ACHN (cell line): ENCODE results near the gene MAP3K6.
A peak's percentile ranks its signal among the peaks of the same experiment; 100 is the strongest.
"Not testable (repeated sequence)": the region's sequence is repeated elsewhere in the genome, so short reads cannot be mapped to it uniquely, and the experiment has no call there.

Experiments used
- DNase-seq: peaks from one replicate; pipeline ENCODE4 v3.0.0-alpha.2; 2015
- in situ Hi-C: cut with HindIII; loops from 2 replicates; pipeline ENCODE4 v1.10.0; 2017; ENCODE audit warnings: low sequenced_read_pairs, low pct_ligation_motif_present, low pct_unique_long_range_greater_than_20kb

MAP3K6 gene, protein sequence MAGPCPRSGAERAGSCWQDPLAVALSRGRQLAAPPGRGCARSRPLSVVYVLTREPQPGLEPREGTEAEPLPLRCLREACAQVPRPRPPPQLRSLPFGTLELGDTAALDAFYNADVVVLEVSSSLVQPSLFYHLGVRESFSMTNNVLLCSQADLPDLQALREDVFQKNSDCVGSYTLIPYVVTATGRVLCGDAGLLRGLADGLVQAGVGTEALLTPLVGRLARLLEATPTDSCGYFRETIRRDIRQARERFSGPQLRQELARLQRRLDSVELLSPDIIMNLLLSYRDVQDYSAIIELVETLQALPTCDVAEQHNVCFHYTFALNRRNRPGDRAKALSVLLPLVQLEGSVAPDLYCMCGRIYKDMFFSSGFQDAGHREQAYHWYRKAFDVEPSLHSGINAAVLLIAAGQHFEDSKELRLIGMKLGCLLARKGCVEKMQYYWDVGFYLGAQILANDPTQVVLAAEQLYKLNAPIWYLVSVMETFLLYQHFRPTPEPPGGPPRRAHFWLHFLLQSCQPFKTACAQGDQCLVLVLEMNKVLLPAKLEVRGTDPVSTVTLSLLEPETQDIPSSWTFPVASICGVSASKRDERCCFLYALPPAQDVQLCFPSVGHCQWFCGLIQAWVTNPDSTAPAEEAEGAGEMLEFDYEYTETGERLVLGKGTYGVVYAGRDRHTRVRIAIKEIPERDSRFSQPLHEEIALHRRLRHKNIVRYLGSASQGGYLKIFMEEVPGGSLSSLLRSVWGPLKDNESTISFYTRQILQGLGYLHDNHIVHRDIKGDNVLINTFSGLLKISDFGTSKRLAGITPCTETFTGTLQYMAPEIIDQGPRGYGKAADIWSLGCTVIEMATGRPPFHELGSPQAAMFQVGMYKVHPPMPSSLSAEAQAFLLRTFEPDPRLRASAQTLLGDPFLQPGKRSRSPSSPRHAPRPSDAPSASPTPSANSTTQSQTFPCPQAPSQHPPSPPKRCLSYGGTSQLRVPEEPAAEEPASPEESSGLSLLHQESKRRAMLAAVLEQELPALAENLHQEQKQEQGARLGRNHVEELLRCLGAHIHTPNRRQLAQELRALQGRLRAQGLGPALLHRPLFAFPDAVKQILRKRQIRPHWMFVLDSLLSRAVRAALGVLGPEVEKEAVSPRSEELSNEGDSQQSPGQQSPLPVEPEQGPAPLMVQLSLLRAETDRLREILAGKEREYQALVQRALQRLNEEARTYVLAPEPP (N-terminal part only)

DNA sequence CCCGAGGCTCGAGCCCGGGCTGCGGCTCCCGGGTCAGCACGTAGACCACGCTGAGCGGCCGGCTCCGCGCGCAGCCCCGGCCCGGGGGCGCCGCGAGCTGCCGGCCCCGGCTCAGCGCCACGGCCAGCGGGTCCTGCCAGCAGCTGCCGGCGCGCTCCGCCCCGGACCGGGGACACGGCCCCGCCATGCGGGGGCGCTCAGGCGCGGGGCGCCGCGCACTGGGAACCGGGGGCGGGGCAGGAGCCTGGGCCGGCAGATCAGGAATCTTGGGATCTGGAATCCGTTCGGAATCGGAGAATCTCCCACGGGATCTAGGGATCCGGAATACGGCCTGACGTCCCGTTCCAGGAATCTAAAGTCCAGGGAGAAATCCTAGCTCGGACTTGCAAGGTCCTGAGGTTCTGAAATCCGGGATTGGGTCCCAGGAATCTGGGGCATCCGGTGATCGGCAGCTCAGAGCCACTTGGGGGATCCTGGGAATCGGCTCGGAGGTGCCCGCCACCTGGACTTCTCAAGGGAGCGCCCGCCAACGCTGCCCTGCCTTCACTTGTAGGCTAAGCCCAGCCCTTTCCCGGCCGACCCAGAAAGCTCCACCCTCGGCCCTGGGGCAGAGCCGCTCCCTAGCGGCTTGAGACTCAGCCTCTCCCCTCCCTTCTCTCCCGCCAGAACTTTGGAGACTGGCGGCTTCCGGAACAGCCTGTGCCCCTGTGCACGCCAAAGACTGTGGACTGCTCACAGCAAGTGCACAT is at the start of gene MAP3K6:
TSS of gene MAP3K6 (minus strand) at position 551 of the 749 bp plus-strand sequence. CDS start at position 187, 364 bp downstream.
- peak; percentile 76 for DNase-seq
- in situ Hi-C loops: no loop called here

DNA sequence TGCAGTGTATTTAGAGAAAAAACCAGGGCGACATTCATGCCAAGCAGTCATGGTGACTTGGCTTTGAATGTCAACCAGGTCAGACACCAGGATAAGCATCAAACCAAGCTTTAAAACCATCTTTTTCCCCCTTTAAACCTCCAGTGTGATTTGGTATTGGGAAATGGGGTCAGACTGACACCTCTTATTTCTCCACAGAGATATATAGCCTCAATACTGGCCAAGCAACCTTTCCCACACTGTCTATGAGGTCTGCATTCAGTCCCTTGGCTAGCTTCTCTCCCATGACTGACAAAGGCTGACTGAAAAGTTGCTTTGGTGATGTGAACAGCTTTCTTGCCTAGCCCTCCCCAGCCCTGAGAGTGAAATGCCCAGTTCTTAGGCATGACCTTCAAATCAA is 47.3 kb upstream of the MAP3K6 start:
- DNase-seq: no peak
- in situ Hi-C loops: no loop called here

DNA sequence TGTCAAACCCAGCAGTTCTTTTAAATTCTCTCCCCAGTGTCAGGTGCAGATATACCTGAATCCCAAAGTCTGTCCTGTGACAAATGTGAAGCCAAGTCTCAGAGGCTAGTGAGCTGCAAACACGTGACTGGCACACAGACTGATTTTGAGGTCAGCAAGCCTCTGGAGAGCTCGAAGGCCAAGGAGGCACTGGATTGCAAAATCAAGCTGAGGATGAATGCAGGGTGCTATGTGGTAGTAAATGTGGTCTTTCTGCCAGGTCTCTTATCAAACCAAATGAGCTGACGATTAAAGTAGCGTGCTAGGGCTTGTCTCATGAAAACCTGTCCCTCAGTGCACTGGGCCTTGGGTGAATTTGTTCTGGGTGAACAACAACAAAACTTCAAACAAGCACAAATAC is 46.2 kb upstream of the MAP3K6 start:
- in situ Hi-C loops: no loop called here
- no peak for DNase-seq

DNA sequence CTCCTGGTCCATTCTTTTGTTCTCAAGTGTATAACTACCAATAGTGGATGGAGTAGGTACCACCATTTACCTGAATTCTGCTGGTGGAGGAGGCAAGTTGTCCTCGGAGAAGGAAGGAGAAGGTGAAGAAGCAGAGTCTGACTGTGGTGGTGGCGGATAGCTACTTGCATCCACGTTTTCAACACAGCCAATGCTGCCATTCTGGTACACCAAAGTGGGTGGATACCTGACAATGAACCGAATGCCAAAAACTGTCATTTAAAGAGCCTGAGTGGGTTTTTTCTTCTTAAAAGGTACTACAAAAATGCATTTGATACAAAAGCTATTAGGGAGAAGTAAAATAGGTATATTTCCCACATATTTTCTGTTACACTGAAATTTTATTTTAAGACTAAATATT is 45.7 kb upstream of the MAP3K6 start:
- in situ Hi-C loops: no loop called here
- DNase-seq: no peak

DNA sequence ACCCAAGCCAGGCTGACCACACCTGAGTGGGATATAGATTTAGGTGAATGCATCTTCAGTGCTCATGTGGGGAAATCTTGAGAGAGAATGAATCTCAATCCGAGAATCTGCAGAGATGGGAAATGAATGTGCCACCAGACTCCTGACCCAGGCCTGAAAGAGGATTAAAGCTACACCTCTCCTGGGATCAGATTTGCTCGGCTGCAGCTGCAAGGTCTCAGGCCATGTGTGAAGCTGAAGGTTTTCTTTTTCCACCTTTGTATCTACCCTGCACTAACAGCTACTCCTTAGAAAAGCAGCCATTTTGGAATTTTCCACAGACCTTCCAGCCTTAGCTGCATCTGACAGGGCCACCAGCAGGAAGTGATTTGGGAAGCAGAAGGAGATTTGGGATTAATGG is 43.9 kb upstream of the MAP3K6 start:
- in situ Hi-C loops: no loop called here

DNA sequence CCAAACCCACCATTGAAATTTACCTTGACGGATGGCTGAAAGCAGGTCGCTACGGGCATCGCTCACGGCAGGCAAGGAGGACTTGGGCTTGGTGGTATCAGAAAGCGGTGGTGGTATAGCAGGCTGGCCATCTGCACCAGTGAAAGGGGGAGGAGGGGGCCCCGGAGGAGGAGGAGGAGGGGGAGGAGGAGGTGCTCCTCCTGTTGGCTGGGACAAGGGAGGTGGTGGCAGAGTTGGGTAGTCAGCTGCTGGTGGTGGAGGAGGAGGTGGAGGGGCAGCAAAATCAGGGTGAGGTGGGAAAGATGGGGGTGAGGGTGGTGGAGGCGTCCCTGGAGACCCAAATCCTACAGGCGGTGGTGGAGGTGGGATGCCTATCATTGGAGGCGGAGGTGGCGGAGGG is 42.9 kb upstream of the MAP3K6 start:
- in situ Hi-C loops: no loop called here
- DNase-seq: no peak

More for the DNA sequence above, 43.9 kb upstream of the MAP3K6 start:
- DNase-seq: no peak

DNA sequence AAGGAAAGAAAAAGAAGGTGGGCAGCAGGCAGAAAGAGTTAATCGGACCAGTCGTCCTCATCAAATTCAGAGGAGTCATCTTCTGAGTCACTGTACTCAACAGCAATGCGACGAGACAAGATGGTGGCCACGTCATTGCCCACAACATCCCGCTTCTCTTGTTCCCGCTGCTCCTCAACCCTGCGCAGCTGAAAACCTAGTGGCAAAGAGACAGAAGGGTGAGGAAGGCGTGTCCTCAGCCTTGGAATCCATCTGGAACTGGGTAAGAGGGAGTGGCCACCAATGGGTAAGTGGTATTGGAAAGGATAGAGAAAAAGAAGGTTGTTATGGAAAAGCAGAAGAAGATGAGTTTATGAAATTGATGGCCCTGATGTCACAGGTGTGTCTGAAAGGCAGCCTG is 41.4 kb upstream of the MAP3K6 start:
- in situ Hi-C loops: no loop called here
- no peak for DNase-seq

DNA sequence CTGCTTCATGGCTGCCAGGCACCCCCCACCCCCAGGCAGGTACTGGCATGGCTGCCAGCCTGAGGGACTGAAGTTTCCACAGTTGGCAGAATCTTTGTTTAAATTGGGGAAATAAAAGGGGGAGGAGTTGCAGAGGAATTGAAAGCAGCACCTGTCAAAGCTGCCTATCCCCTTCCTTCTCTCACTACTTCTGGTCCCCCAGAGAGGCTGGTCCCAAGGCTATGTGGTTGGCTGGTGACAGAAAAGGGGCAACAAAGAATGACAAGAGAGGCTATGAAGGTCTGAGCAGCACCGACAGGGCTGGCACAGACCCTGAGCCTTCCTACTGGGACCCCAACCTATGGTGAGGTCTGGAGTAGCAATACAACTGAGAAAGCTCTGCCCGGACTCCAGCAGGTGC is 40.0 kb upstream of the MAP3K6 start:
- in situ Hi-C loops, DNase-seq: not testable (repeated sequence)

DNA sequence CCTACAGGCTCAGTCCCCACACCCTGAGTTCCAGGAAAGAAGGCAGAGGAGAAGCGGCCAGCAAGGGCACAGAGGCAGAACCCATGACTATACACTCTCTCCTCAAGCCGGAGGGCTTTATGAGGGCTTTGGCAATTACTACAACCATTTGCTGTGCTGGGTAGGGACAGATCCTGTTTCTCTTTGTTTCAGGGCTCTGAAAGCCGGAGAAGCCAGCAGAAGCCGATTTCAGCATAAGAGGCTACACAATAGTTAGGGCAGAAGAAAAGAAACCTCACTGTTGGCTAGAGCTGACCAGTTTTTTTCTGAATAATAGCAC is 39.6 kb upstream of the MAP3K6 start:
- no peak for DNase-seq
- in situ Hi-C loops: no loop called here

DNA sequence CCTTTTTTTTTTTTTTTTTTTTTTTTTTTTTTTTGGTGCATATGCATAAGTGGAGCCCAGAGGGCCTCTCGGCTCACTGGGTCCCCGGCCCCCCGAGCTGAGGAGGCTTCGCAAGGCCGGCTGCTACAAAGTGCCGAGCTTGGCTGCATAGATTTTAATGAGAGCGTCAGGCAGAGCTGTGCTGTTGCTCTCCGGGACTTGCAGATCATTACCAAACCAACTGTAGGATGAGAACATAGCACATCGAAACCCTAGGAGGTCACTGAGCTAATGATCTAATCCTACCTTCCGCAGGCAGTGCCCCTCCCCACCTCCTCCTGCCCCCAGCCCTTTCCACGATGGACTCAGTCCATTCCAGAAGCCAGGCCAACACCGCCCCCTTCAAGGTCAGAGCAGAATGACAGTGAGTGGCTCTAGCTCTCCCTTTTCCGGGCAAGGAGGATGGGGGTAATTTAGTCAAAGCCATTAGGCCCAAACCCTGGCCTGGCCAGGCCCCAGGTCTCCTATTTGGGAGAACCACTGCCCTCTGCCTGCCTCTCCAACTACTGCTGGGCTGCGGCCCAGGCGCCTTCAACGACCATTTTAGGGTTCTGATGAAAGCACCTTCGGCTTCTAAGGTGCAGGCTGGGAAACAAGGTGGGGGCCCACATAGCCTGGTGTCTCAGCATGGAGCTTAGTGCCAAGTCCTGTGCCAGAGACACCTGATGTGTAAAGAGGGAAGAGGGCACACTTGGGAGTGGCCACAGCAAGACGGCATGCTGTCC is 39.0 kb upstream of the MAP3K6 start:
- DNase-seq, in situ Hi-C loops: not testable (repeated sequence)

DNA sequence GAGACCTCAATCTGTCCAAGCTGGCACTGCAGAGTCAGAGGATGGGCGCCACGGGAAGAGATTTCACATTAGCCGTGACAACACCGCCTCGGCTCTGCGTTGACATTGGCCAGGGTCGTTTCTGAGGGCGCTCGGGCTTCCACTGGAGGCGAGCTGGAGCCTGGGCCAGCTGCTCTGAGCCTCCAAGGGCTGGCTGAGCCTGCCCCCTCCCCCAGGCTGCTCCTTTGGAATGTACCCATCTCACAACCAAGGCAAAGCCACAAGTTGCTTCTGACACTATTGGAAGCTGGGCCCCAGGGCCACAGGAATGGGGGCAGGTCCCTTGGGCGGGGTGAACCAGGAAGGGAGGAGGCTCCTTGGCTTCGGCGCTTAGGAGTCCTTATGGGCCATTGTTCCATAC is 38.3 kb upstream of the MAP3K6 start:
- in situ Hi-C loops: no loop called here
- no peak for DNase-seq

DNA sequence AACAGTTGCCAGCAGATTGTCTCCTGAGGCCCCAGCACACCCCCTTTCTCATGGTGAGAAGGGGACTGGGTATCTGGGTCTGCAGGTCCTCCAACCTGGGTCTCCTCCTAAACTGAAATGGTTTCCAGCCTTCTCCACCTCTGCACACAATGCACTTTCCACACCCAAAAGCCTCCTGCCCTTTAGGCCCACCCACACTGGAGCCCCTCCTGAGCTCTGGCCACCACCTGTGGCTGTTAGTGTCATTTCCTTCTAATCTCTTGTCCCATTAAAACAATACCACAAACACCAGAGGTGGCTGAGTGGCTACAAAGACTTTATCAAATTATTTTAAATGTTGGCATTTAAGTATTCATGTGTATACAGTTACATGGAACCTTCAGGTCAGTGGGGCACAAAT is 37.2 kb upstream of the MAP3K6 start:
- in situ Hi-C loops: no loop called here
- DNase-seq: no peak

DNA sequence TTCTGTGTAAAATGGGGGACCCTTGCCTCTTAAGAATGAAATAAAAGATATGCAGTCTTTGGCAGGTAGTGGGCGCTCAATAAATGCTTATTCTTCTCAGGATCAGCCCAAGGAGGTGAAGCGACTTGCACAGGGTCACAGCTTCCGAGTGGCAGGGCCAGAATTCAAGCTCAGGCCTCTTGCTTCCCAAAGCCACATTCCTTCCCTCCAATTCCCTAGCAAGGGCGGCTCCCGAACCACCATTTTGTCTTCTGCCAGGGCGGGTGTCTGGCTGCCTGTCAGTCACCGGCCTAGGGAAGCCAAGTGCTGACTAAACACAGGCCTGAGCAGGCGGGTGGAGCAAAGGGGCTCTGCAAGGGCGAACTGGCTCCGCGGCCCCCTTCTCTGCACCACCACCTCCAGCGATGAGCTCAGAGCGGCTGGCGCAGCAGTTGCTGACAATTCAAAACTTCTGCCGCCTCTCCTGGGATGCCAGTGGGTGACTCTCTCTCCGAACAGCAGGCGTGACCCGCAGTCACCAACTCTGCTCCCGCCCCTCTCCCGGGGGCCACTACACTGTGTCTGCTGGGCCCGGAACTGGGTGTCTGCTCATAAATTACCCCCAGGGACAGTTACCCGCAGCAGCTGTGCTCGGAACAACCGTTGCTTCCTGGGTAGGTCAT is 36.4 kb upstream of the MAP3K6 start:
- DNase-seq: peak; percentile 12
- in situ Hi-C loops: no loop called here

DNA sequence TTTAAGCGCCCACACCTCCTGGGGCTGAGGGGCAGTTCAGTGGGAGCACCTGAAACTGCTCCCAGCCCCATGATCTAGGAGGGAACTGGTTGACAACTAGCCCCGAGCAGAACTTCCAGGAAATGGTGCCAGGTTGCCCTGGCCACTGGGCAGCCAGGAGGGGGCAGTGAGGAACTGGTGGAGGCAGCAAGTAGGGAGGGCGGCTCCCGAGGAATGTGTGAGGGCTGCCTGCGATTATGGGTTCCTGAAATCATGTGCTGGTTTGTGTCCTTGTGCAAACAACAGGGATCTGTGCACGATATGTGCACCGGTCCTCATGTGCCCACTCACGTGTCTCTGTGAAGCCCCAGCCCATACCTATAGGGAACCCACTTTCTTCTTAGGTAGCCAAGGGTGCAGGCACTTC is 35.6 kb upstream of the MAP3K6 start:
- in situ Hi-C loops: no loop called here
- peak; percentile 49 for DNase-seq

DNA sequence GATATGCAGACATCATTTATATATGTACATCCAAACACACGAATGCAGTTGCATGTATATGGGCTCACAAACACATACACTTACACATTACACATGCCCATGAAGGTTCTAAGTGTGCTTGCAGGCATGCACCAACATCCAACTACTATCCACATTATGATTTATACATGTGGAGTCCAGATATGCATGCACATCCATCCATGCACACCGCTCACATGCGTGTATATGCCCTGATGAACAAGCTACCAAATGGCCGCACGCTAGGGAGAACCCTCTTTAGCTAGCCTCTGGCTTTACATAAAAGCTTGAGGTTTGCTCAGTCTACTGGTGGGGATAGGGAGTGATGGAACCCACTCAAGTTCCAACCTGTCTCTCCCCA is 34.2 kb upstream of the MAP3K6 start:
- no peak for DNase-seq
- in situ Hi-C loops: no loop called here

DNA sequence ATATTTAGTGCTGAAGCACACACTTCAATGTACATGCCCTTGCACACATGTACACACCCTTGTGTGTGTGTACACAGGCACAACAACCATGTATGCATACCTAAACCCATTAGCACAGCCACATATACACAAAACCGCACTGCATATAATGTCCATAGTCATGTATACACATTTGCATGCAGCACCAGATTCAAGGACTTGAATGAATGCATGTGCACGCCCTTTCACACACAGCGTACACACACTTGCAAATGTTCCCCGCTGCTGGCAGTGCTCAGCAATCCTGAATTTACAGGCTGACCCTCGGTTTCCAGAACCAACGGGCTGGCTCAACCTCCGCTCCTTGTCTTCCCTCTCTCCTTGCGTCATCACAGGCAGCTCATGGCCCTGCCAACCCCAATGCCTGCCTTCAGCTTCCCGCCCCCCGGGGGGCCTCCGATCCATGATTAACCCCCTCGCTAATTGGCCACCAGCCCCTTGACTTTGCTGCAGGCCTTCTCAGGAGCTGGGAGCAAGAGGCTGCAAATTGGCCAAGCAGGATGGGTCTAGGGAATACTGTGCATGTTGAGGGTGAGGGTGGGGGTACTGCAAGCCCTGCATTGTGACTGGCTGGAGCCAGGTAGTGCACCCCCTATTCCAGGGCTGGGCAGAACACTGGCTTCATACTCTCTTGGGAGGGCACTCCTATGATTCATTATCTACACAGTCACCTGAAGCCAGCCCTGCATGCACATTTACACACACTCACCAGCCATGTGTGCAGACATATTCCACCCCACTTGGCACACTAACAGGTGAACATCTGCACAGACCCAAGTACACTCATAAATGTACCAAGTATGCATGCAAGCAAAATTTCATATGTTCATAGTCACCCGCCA is 33.6 kb upstream of the MAP3K6 start:
- in situ Hi-C loops: no loop called here

More for the DNA sequence above, 33.6 kb upstream of the MAP3K6 start:
- no peak for DNase-seq
